NCI-H2227 (cell line): ENCODE results near the gene FAM181A.

Experiments used
- DNase-seq: peaks from one replicate; lab custom pipeline; 2025; ENCODE audit not compliant: unreplicated experiment; lab: John Stamatoyannopoulos, UW

FAM181A gene

DNA sequence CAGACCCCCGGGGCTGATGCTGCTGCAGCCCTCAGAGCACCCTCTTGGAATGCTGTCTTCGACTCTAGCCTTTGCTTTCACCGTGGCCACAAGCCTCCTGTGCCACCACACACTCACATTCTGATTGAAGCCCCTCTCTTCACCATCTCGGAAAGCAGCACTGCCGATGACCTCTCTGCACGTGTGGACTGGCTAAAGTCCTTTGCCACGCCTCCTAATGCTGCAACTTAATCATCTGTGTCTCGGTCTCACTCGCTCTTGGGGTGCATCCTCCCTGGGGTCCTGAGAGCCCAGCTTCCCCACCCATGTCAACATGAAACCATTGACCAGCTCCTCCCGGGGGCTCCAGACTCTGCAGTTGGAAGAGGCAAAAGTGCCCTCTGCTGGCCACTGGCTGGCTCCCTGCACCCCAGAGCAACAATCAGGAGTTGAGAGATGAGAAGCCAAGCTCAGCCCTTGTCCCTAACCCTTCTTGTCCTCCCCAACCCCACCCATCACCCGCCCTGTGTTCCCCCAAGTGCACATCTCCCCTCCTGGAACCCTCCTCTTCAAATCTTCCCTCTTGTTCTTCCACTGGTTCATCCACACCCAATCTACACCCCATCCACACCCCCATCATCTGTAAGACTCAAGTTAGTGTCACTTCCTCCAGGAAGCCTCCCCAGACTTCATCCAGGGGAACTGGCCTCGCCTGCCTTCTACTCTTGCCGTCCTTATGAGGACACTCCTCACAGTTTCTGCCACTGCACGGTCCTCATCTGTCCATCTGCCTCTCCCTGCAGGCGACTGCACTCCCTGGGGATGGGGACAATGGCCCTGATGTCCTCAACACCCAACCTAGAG lies 23.6 kb upstream of the FAM181A start:
- DNase-seq: no peak

GRCh38 chr14:93905623-93906022 lies 21.5 kb upstream of the FAM181A start:
- DNase-seq: no peak

- DNase-seq: peak; percentile 55
Measured at GRCh38 chr14:93906341-93907329, 20.5 kb upstream of the FAM181A start.

DNA sequence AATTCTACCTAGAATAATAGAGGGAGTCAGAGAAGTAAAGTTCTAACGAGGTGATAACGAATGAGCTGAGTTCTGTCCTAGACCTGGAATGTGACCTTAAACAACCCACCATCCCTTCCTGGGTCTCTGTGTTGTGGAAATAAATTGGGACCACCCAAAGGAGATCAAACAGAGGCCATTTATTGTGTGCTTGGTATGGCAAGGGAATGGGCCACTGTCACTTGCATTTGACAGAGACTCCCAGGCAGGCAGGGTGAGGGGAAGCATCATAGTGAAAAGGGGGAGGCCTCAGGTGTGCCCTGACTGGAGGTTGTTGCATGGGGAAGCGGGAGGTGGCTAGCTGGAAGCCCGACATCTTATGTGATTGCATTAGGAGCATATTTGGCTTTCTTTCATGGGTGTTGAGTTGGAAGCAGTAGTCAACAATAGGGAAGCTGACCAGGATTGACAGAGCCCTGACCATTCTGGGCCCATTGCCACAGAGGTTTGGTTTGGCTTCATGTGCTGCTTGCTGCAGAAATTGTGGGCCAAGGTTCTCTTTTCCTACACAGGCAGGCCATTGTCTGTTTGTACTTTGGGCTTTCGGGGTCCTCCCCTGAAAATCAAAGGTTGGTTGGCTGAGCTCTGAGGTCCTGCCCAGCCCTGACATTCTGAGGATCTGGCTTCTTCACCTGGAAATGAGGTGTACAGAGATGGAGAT lies 17.6 kb upstream of the FAM181A start:
- no peak for DNase-seq

GRCh38 chr14:93911975-93912615 lies 15.0 kb upstream of the FAM181A start:
- no peak for DNase-seq

DNA sequence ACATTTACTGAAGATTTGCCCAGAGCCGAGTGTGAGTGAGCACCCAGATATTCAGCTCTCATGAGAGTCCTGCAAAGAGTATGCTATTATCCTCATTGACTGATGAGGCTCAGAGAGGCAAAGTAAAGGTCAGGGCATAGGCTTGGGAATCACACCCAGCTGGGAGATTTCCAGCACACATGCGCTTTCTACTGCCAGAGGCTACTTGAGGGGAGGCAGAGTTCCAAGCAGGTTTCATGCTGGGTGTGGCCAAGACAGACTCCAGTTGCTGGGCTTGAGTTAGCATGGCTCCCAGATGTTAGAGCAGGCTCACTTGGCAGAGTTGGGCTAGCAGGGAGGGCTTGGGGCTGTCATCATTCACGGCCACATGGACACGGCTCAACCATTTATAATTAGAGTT lies 14.4 kb upstream of the FAM181A start:
- DNase-seq: no peak

DNA sequence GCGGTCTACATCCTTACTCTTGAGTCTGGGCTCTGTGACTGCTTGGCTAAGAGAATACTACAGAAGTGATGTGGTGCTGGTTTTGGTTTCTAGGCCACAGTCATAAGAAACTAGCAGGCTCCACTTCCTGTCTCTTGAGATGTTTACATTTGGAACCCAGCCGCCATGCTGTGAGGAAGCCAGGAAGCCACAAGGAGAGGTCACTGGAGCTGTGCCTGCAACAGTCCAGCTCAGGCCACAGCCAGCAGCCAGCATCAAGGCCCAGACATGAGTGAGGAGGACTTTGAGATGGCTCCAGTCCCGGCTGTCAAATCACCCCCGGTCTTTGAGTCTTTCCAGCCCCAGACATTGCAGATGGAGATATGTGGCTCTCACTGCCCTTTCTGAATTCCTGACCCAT lies 12.9 kb upstream of the FAM181A start:
- no peak for DNase-seq

- no peak for DNase-seq
Measured at GRCh38 chr14:93915070-93915705, 12.0 kb upstream of the FAM181A start.

GRCh38 chr14:93915800-93916199 lies 11.3 kb upstream of the FAM181A start:
- DNase-seq: no peak

DNA sequence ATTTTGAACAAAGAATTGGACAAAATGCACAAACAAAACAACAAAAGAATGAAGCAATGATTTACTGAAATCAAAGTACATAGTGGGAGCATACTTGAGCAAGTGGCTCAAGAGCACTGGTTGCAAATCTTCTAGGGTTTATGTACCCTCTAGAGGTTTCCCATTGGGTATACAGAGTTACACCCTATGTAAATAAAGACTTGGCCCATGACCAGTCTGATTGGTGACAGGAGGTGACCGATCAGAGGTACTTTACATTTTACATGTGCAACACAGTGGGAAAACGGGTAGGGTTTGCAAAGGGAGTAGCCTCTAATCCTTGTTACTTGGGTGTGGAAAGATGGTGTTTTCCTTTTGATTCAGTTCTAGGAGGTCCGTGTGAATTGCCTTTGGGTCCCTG lies 10.6 kb upstream of the FAM181A start:
- no peak for DNase-seq

GRCh38 chr14:93917141-93917540 lies 10.0 kb upstream of the FAM181A start:
- DNase-seq: no peak

GRCh38 chr14:93921001-93921806 lies 5.9 kb upstream of the FAM181A start:
- no peak for DNase-seq

- no peak for DNase-seq
Measured at GRCh38 chr14:93923626-93924025, 3.5 kb upstream of the FAM181A start.

DNA sequence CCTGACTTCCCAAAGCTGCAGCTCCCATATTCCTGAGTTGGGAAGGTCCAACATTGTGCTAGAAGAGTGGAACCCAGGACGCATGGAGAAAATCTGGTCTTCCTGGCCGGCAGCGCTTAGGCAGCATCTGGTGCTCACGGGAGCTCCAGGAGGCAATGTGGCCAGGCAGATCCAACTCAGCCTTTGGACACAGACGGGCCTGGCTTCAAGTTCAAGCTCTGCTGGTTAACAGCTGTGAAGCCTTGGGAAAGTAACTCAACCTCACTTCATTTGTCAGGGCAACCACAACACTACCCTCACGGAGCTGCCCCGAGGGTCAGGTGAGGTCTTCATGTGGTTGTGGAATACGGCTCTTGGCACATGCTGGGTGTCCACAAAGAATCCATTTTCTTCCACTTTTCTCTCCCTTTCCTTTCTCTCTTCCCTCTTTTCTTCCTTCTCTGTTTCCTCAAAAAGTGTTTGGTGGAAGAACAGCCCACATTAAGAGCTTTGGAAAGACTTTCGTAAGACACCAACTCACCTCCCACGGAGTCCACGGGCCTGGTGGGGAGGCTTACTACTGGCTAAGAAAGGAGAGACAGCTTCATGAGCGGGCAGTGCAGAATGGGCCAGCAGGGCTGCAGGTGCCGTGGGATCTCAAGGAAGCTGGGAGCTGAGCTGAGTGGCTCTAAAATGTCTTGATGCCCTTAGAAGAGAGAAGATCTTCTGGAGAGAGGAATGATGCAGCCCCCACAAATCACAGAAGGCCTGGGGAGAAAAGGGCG lies 2.4 kb upstream of the FAM181A start:
- DNase-seq: no peak

DNA sequence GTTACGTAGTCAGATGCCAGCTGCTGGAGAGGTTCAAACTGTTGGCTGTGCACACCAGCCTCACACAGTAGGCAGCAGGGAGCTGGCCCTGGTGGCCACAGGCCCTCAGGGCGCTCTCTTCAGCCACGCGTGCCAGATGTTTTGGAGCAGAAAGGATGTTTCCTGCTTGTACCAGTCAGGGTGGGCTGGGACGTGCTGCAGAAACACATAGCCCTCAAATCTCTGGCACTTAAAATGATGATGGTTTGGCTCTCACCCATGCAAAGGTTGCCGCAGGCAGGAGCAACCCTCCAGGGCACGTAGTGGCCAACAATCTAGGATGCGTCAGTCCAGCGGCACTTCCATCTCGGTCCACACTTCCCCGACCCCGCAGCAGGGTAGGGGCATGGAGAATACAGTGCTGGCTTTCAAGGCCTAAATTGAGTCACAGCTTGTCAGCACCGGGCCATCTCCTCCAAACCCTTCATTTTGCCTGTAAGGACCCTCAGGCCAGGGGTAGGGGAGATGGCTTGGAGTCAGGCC lies 1.7 kb upstream of the FAM181A start:
- no peak for DNase-seq

DNA sequence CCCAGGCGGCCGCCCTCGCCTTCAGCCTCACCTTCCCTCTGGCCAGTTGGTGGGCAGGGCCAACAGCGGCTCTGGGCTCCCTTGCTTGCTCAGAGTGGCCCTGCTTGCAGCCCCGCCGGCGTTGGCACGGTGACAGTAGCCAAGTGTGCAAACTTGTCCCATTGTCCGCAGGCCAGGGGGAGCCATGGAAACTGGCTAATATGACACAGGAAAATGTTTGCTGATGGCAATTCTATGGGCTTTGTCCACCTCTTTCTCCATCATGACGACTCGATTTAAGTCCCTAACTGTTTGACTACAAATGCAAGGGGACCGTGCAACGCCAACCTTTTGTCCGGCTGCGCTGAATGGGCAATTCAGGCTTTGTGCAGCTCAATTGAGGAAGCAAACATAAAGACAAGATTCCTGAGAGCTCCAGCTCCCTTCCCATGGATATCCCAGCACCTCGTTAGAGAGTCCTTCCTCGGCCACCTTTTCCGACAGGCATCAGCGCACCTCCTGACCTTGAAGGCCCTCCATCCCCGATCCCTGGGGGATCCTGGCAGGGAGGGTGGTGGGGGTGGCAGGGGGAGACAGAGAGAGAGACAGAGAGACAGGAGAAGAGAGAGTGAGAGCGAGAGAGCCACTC lies 785 bp upstream of the FAM181A start:
- no peak for DNase-seq

GRCh38 chr14:93927800-93928145 lies 629 bp downstream of the FAM181A start:
- DNase-seq: no peak
